HT-29 (cell line): ENCODE measurements around the gene GPR84. TPM values are rescaled to one million over a fixed set of nuclear protein-coding genes. Genes with fewer than 3 reads are reported as not detected.

ENCODE experiments used
- DNase-seq: peaks from one replicate; pipeline ENCODE4 v3.0.0-alpha.2; 2015; ENCODE audit warnings: low spot score
- total RNA-seq: library from RNA; depleted of rRNA; stranded (reverse); fragments of >200 nt; shearing (Covaris generic); gene quantifications from 2 replicates; pipeline ENCODE4 v1.2.3, GENCODE V29; 2014

Gene GPR84
- total RNA-seq, 1 experiment from 2014 or later = not detected

DNA sequence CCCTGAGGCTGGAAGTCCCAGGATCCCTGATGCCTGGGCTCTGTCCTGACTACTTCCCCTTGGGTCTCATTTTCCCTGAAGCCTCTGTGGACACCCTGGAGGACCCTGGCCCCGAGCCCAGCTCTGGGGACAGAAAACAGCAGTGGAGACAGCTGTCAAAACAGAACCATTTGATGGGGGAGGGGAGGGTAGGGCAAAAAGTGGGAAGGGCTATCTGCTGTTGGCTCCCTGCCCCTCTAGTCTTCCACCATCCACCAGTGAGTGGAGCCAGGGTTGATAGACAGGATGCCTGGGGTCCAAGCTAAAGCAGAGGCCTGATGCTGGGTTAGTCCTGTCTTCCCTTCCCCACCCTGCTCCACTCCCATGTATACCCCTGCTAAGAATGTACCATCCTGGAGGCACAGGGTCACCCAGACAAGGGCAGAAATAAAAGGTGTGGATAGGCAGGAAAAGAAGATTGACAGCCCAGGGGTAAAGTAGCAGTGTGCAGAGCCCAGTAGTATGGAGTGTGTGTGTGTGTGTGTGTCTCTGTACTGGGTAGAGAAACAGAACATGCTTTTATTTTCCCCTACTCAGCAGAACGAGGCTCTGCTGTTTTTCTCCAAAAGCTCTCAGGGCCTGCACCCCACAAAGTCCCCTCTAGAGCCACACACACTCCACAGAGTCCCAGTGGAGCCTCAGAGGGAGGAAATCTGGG is 10.4 kb upstream of the GPR84 start:
- no peak for DNase-seq

- DNase-seq = no peak
These were observed 9.6 kb upstream of the GPR84 start for GRCh38 chr12:54373649-54374561.

DNA sequence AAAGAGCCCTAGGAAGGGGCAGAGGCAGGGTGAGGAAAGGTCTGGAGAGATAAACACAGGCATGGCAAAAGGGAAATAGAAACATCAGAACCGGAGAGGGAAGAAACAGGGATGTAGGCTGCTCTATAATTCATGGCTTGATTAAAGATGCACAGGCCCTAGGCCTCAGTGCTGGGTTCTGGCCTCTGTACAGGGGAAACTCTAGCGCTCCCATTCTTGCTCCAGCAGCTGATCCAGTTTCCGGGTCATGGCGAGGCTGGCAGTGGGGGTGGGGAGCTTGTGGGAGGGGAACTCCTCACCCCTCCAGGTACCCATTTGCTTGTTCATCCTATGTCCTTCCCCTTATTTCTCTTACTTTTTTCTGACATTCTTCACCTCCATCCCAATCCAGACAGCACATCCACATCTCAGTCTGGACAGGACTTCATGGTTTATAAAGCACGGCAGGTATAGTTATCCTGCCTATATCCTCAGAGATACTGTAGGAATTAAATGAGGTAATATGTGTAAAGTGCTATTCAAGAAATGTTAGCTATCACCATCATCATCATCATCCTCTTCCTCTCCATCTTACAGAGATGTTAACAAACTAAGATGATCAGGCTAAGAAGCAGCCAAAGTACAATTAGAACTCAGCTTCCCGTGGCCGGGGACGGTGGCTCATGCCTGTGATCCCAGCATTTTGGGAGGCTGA is 8.0 kb upstream of the GPR84 start:
- no peak for DNase-seq

GRCh38 chr12:54371328-54372112 is 7.2 kb upstream of the GPR84 start:
- DNase-seq = no peak

DNA sequence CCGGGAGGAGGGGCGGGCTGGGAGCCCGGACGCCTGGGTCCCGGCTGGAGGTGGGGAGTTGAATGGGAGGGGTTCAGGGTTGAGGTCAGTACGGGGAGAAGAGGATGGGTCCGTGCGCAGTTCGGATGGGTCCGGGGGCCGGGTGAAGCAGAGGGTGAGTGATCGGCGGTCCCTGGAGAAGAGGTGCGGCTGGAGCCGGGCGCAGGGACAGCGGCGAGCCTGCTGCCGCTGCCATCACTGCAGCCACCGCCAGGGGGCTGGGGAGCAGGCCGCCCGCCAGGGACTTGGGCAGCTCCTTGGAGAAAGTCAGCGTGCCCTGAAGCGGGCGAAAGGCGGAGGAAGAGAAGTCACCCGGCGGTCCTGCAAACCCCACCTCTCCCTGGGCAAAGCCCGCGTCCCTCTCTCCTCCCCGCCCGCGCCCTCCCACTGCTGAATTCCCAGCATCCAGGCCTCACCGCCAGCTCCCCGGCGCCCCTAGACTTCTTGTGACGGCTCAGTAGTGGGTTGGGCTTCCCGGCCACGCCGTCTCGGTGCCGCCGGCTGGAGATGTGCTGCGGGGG is 6.0 kb upstream of the GPR84 start:
- DNase-seq = peak; percentile 87

GRCh38 chr12:54369597-54370131 is 5.4 kb upstream of the GPR84 start:
- no peak for DNase-seq

- peak; percentile 93 for DNase-seq
These were observed 4.7 kb upstream of the GPR84 start for GRCh38 chr12:54368709-54369596.

DNA sequence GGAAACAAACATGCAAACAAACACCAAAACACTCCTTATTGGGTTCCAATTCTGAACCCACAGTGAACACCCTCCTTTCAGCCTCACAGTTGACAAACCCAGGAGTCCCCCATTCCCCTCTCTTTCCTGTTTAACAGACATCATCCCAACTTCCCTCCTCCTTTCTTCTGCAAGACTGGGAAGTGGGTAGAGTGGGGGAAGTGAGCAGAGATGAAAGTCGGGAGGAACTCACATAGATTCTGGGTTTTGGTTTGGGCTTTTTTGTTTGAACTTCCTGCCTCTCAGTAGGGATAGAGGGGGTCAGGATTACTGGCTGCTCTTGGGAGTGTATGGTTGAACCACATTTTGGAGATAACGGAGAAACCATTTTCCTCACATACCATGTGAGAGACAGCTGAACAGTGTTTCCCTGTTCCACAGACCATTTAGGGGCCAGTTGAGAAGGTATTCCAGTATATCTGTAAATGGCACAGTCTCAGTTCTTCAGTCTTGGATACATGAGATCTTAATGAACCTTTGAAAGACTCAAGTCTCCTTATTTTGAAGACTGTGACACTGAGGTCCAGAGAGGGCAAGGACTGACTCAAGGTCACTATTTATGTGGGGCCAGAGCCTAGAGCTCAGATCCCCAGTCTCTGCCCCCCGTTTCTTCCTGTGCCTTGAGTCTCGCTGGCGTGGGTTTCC is 3.9 kb upstream of the GPR84 start:
- DNase-seq = no peak

- no peak for DNase-seq
These were observed 668 bp downstream of the GPR84 start for GRCh38 chr12:54363618-54364017.

- no peak for DNase-seq
These were observed 1.2 kb downstream of the GPR84 start for GRCh38 chr12:54363047-54363446.

DNA sequence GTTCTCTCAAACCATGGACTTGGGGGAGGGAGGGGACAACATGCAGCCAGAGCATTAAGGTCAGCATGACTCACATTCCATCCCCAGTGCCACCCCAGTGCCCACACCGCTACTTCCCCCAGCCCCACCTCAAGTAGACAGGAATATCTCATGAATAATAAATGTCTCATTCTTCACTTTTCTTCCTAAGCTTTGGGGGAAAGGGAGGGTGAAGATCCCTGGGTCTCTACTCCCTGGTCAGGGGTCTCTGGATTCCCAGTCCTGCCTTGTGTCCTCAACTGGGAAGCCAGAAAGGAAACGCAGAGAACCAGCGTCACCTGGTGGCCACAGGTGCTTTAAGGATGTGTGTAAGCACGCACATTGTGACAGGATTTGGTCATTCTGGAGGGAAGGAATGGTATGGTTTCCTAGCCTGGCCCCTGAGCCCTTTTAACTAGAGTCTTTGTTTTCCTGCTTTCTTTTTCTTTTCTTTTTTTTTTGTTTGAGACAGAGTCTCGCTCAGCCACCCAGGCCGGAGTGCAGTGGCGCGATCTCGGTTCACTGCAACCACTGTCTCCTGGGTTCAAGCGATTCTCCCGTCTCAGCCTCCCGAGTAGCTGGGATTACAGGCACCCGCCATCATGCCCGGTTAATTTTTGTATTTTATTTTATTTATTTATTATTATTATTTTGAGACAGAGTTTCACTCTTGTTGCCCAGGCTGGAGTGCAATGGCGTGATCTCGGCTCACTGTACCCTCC is 3.4 kb downstream of the GPR84 start:
- DNase-seq = peak; percentile 86

- no peak for DNase-seq
These were observed 4.4 kb downstream of the GPR84 start for GRCh38 chr12:54359762-54360351.

- DNase-seq = peak; percentile 97
These were observed 5.1 kb downstream of the GPR84 start for GRCh38 chr12:54358945-54359761.

- peak; percentile 26 for DNase-seq
These were observed 5.9 kb downstream of the GPR84 start for GRCh38 chr12:54358191-54358944.

DNA sequence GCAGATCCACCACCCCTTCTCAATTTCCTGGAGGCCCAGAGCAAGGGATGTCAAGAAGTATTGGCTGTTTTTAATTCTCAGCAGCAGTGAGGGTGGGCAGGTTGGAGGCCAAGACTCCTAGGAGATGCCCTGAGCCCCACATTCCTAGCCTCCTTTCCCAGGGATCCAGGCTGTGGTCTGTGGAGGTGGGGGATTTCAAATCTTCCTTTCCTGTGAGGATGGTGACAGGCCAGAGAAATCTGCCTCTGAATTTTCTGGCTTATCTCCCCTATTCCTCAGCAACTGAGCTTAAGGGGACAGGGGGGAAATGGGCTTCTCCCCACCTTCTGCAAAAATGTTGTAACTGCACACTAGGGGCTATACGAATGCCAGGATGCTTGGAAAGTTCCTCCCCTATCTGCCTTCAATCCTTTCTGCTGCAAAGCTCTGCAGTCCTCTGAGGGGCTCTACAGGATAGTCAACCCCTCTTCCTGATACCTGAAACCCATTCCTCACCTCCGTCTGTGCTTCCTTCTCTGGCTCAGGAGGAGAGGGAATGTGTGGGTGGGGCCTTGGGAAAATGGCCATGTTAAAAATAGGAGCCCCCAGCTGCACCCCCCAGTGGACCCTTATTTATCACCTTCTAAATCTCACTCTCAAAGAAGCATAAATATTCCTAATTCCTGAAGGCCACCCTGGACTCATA is 6.6 kb downstream of the GPR84 start:
- DNase-seq = no peak

DNA sequence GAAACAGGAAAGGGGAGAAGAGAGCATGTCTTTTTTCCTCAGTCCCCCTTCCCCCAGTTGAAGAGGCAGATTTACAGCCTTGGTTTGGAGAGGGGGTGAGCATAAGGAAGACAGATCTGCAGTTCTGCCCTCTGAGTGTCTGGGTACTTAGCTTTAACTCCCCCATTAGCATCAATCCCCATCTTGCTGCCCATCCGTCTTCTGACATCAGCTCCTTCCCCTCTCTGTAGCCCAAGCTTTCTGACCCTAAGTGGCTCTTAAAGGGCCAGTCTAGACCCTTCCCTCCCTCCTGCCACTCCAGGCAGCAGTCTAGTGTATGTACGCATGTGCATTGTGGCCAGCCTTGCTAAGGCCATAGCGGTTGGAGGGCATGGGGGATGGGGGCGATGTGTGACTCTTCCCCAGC is 7.3 kb downstream of the GPR84 start:
- no peak for DNase-seq
